ENCODE results near the gene SNX8.

GRCh38 chr7:2326951-2327350 is 12.7 kb upstream of the SNX8 start:
- TF ChIP-seq CTCF (IDR thresholded peaks at IDR 0.05; ENCODE audit: borderline replicate concordance, extremely low read depth, low read length, poor library complexity, severe bottlenecking) = no peak
- TF ChIP-seq EZH2 (IDR thresholded peaks at IDR 0.05; ENCODE audit: borderline replicate concordance, low read depth, low read length, severe bottlenecking) = no peak
